ENCODE results near the gene NR2C2. TPM values are rescaled to one million over a fixed set of nuclear protein-coding genes. Genes with fewer than 3 reads are reported as not detected.
A peak's percentile ranks its signal among the peaks of the same experiment; 100 is the strongest.

The NR2C2 gene
- total and polyA plus RNA-seq, 3 donors from 2014 or later = 52.6 to 87.5 (median 85.2) TPM

DNA sequence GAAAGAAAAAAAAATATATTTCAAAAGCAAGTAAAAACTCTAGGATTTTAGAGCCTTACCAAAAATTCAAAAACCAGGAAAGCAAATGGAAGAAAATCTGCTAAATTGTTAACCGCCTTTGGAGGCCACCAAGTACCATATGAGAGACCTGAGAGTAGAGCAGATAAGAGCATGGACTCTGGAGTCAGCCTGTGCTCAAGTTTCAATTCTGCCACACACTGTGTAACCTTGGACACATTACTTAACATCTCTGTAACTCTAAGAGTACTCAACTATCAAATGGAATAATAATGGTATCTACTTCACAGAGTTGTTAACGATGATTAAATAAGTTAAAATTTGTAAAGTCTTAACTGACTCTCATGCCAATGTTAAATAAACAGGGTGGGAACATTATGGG, 138.9 kb downstream of the NR2C2 start:
- Histone ChIP-seq H3K27me3 (no peaks in the 10 kb centered on the region), H3K9me3 (no peaks in the 10 kb centered on the region), H3K36me3 (ENCODE audit: low read depth, missing control alignments) (no peaks in the 10 kb centered on the region), H3K27ac (no peak overlapping the region), H3K4me3 (no peak overlapping the region), H3K4me1 (no peaks in the 10 kb centered on the region)
- intact Hi-C loops (cut with DNase I; ENCODE audit: low total_unique reads) = no loop called here
- WGBS, 2 donors = 75 to 85% methylated on average over 2 of the region's 2 CpGs
- TF ChIP-seq, protein P1, sequence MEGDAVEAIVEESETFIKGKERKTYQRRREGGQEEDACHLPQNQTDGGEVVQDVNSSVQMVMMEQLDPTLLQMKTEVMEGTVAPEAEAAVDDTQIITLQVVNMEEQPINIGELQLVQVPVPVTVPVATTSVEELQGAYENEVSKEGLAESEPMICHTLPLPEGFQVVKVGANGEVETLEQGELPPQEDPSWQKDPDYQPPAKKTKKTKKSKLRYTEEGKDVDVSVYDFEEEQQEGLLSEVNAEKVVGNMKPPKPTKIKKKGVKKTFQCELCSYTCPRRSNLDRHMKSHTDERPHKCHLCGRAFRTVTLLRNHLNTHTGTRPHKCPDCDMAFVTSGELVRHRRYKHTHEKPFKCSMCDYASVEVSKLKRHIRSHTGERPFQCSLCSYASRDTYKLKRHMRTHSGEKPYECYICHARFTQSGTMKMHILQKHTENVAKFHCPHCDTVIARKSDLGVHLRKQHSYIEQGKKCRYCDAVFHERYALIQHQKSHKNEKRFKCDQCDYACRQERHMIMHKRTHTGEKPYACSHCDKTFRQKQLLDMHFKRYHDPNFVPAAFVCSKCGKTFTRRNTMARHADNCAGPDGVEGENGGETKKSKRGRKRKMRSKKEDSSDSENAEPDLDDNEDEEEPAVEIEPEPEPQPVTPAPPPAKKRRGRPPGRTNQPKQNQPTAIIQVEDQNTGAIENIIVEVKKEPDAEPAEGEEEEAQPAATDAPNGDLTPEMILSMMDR (IDR thresholded peaks at IDR 0.05) = no peak
- no peak for TF ChIP-seq POLR2A (IDR thresholded peaks at IDR 0.05)
- DNase-seq = no peak

DNA sequence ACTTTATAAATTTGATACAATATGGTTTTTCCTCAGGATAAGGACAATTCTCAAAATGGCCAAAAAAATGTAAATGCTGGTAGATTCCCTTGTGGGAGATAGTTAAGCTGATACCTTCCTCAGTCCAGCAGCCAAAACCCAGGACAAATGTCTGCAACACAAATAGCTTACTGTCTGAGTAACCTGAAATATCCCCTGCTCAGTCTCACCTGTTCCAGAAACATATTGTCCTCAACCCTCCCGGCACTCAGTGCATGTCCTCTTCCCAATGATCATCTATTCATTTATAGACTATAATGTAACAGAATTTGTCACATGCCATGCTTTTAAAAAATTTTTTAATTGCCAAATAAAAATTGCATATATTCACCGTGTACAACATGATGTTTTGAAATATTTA, 139.3 kb downstream of the NR2C2 start:
- Histone ChIP-seq H3K27me3 (no peaks in the 10 kb centered on the region), H3K36me3 (ENCODE audit: low read depth, missing control alignments) (no peaks in the 10 kb centered on the region), H3K4me3 (no peak overlapping the region), H3K4me1 (no peaks in the 10 kb centered on the region), H3K9me3 (no peaks in the 10 kb centered on the region), H3K27ac (no peak overlapping the region)
- intact Hi-C loops (cut with DNase I; ENCODE audit: low total_unique reads) = no loop called here
- no peak for DNase-seq
- TF ChIP-seq, protein P1 (IDR thresholded peaks at IDR 0.05) = no peak
- TF ChIP-seq POLR2A (IDR thresholded peaks at IDR 0.05) = no peak
- 71 to 74% methylated on average over 2 of the region's 2 CpGs for WGBS, 2 donors

DNA sequence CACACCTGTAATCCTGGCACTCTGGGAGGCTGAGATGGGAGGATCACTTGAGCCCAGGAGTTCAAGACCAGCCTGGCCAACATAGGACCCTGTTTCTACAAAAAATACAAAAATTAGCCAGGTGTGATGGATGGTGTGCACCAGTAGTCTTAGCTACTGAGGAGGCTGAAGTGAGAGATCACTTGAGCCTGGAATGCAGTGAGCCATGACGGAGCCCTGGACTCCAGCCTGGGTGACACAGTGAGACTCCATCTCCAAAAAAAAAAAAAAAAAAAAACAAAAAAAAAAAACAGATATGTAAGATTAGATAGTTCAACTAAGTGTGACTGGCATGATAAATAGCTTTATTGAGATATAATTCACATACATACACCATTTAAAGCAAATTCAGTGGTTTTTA, 141.8 kb downstream of the NR2C2 start:
- Histone ChIP-seq H3K9me3 (no peaks in the 10 kb centered on the region), H3K4me3 (no peak overlapping the region), H3K27ac (no peak overlapping the region), H3K4me1 (peaks cover 4% of the 10 kb centered on the region), H3K36me3 (ENCODE audit: low read depth, missing control alignments) (no peaks in the 10 kb centered on the region), H3K27me3 (no peaks in the 10 kb centered on the region)
- DNase-seq = no peak
- intact Hi-C loops (cut with DNase I; ENCODE audit: low total_unique reads) = no loop called here
- WGBS, 2 donors = 100% methylated on average over 1 of the region's 1 CpG
- no peak for TF ChIP-seq POLR2A (IDR thresholded peaks at IDR 0.05)
- TF ChIP-seq, protein P1 (IDR thresholded peaks at IDR 0.05) = no peak

DNA sequence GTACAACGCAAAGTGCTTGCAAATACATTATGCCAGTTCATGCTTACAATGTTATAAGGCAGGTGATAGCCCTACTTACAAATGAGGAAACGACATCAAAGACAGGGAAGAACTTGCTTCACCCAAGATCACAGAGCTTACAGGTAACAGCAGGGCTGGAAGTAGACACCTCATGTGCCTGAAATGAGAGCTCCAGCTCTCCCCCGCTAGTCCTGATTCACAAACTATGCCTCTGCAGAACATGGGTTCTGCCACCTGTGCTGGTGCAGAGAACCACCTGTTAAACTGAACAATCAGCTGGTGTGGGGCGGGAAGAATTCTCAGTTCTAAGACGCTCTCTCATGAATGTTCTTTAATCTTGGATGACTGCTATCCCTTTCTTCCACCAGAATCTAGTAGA, 144.2 kb downstream of the NR2C2 start:
- Histone ChIP-seq H3K36me3 (ENCODE audit: low read depth, missing control alignments) (no peaks in the 10 kb centered on the region), H3K27ac (no peak overlapping the region), H3K4me3 (no peak overlapping the region), H3K4me1 (peaks cover 4% of the 10 kb centered on the region), H3K27me3 (no peaks in the 10 kb centered on the region), H3K9me3 (no peaks in the 10 kb centered on the region)
- intact Hi-C loops (cut with DNase I; ENCODE audit: low total_unique reads) = no loop called here
- TF ChIP-seq POLR2A (IDR thresholded peaks at IDR 0.05) = no peak
- TF ChIP-seq, protein P1 (IDR thresholded peaks at IDR 0.05) = no peak
- no peak for DNase-seq
- 85 to 96% methylated on average over 5 of the region's 5 CpGs for WGBS, 2 donors

DNA sequence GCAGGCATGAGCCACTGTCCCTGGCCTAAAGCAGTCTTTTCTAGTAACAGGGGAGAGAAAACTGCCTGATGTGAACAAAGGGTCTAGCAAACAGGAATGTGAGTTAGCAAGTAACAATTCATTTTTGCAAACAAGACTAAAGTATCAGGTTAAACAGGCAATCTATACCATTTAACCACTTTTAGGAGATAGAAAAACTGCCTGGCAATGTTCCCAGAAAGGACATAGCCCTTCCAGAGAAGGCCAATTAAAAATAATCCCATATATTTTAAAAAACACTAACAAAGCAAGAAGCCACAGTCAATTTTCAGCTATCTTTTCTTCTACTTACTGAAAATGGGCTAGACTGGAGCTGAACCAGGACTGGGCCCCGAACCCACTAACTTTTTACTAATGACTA, 145.3 kb downstream of the NR2C2 start:
- Histone ChIP-seq H3K27ac (peak overlapping the region in 1 of 2 donors; percentile 34), H3K4me1 (peaks cover 7% of the 10 kb centered on the region), H3K36me3 (ENCODE audit: low read depth, missing control alignments) (no peaks in the 10 kb centered on the region), H3K9me3 (no peaks in the 10 kb centered on the region), H3K4me3 (no peak overlapping the region), H3K27me3 (no peaks in the 10 kb centered on the region)
- no peak for DNase-seq
- TF ChIP-seq, protein P1 (IDR thresholded peaks at IDR 0.05) = no peak
- intact Hi-C loops (cut with DNase I; ENCODE audit: low total_unique reads) = no loop called here
- 70 to 86% methylated on average over 1 of the region's 1 CpG for WGBS, 2 donors
